OCI-LY3 (cell line): ENCODE measurements around the gene MYL6.

Experiments
- EZH2phosphoT487 ChIP-seq: fragments of 200-600 bp; shearing (Covaris generic); IDR thresholded peaks from 2 replicates; pipeline ENCODE4 v1.6.1; 2018; ENCODE audit warnings: antibody characterized with exemption, mixed run types, low read depth
- TF ChIP-seq, protein P1 (sequence below): fragments of 200-600, 300-600 bp; sonication (generic); IDR thresholded peaks from 2 replicates; pipeline ENCODE4 v1.5.1; 2014; ENCODE audit warnings: antibody characterized with exemption, low read length, low read depth

DNA sequence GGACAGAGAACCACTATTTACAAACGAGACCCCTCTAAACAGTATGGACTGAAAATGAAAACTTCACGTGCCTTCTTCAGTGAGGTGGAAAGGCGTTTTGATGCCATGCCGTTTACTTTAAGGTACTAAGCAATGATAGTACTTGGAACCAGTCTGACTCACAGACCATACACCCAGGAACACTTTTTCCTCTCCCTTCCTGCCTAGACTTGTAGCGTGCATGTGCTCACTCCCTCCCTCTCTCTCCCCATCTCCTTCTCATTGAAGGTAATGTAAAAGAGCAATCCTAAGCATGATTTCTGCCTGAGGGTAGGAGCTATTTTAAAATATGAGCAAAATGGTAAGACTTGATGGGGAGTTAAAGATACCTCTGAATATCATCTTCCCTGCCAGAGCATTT lies 47.6 kb upstream of the MYL6 start:
- TF ChIP-seq, protein P1, sequence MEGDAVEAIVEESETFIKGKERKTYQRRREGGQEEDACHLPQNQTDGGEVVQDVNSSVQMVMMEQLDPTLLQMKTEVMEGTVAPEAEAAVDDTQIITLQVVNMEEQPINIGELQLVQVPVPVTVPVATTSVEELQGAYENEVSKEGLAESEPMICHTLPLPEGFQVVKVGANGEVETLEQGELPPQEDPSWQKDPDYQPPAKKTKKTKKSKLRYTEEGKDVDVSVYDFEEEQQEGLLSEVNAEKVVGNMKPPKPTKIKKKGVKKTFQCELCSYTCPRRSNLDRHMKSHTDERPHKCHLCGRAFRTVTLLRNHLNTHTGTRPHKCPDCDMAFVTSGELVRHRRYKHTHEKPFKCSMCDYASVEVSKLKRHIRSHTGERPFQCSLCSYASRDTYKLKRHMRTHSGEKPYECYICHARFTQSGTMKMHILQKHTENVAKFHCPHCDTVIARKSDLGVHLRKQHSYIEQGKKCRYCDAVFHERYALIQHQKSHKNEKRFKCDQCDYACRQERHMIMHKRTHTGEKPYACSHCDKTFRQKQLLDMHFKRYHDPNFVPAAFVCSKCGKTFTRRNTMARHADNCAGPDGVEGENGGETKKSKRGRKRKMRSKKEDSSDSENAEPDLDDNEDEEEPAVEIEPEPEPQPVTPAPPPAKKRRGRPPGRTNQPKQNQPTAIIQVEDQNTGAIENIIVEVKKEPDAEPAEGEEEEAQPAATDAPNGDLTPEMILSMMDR, result no peak
- no peak for TF ChIP-seq EZH2phosphoT487
